Panc1 (cell line): ENCODE data around the gene C14orf132. TPM values are rescaled to one million over a fixed set of nuclear protein-coding genes. Genes with fewer than 3 reads are reported as not detected.

ENCODE experiments used
- ATAC-seq: fragments of 200-7000 bp; cut with Tn5 transposase; 2 replicates; pipeline ENCODE4 v1.9.1; 2020; ENCODE audit warnings: mild to moderate bottlenecking, moderate library complexity
- BruUV-seq: library from RNA; stranded (reverse); fragments of 400-500 nt; replicated peaks from 2 replicates; lab custom pipeline; 2021; lab: Mats Ljungman, UMichigan
- CTCF ChIA-PET: fragments of 300-600 bp; sonication (Branson Sonifier 250); formaldehyde crosslinking; loops from one replicate; lab custom pipeline; 2022; ENCODE audit warnings: antibody characterized with exemption; lab: Charles Lee
- POLR2A ChIA-PET: fragments of 300-600 bp; sonication (Branson Sonifier 250); formaldehyde crosslinking; loops from one replicate; lab custom pipeline; 2022; ENCODE audit warnings: antibody characterized with exemption; lab: Charles Lee
- DNase-seq: peaks from one replicate; pipeline ENCODE4 v3.0.0-alpha.2; 2010; ENCODE audit warnings: low read depth, low spot score
- H3K27ac ChIP-seq: 2 replicates; pipeline ENCODE4 v1.5.1; 2011; ENCODE audit warnings: mild to moderate bottlenecking, low read length, inconsistent platforms
- H3K27me3 ChIP-seq: fragments of 200-500 bp; sonication (Bioruptor generic); 2 replicates; pipeline ENCODE4 v1.6.0; 2014; ENCODE audit warnings: low read length, inconsistent platforms; ENCODE audit not compliant: control insufficient read depth, insufficient read depth
- H3K36me3 ChIP-seq: fragments of 200-500 bp; sonication (Bioruptor generic); 2 replicates; pipeline ENCODE4 v1.5.1; 2014; ENCODE audit warnings: inconsistent platforms, mild to moderate bottlenecking, low read length, moderate library complexity; ENCODE audit not compliant: control insufficient read depth, insufficient read depth
- H3K4me1 ChIP-seq: 2 replicates; pipeline ENCODE4 v1.5.1; 2011; ENCODE audit warnings: inconsistent platforms, mild to moderate bottlenecking, low read length, moderate library complexity; ENCODE audit not compliant: control insufficient read depth, insufficient read depth
- H3K4me3 ChIP-seq, 2 experiments: 2 replicates each; pipeline ENCODE4 v1.5.1; 2011 to 2012; ENCODE audit warnings: low read depth in 2 of 2, low read length in 2 of 2, mild to moderate bottlenecking in 2 of 2, inconsistent platforms in 1 of 2, moderate library complexity in 1 of 2
- H3K9me3 ChIP-seq: fragments of 200-500 bp; sonication (Bioruptor generic); 2 replicates; pipeline ENCODE4 v1.5.1; 2014; ENCODE audit warnings: low read depth, mild to moderate bottlenecking, inconsistent platforms, low read length, moderate library complexity; ENCODE audit not compliant: control insufficient read depth, insufficient read depth
- CTCF ChIP-seq: fragments of 450-650 bp; IDR thresholded peaks from 2 replicates; pipeline ENCODE4 v1.5.1; 2017; ENCODE audit warnings: mild to moderate bottlenecking
- POLR2AphosphoS5 ChIP-seq: IDR thresholded peaks from 2 replicates; pipeline ENCODE4 v1.6.1; 2012; ENCODE audit warnings: mild to moderate bottlenecking, low read depth, low read length, moderate library complexity
- REST ChIP-seq, 2 experiments: IDR thresholded peaks; 2 replicates each; pipeline ENCODE4 v1.6.1; 2011 to 2012; ENCODE audit warnings: low read depth in 2 of 2, control low read depth in 1 of 2, low read length in 1 of 2, mild to moderate bottlenecking in 1 of 2, moderate library complexity in 1 of 2; ENCODE audit not compliant: insufficient read depth in 1 of 2
- SIN3A ChIP-seq: IDR thresholded peaks from 2 replicates; pipeline ENCODE4 v1.6.1; 2012; ENCODE audit warnings: low read depth, mild to moderate bottlenecking, low read length, moderate library complexity, borderline replicate concordance; ENCODE audit not compliant: insufficient read depth
- TCF7L2 ChIP-seq: IDR thresholded peaks from 2 replicates; pipeline ENCODE4 v1.6.1; 2011; ENCODE audit warnings: mild to moderate bottlenecking, low read depth, low read length, inconsistent platforms
- in situ Hi-C: cut with HindIII; loops from 2 replicates; pipeline ENCODE4 v1.10.0; 2016; ENCODE audit warnings: low sequenced_read_pairs, low pct_unique_long_range_greater_than_20kb
- intact Hi-C: fragments of 100-400 bp; cut with micrococcal nuclease; formaldehyde crosslinking; loops from one replicate; pipeline ENCODE4 v1.10.0; 2022; ENCODE audit not compliant: unreplicated experiment
- total RNA-seq: library from RNA; stranded (reverse); gene quantifications from one replicate; pipeline ENCODE4 v1.2.1, GENCODE V29; 2021; ENCODE audit not compliant: unreplicated experiment

The C14orf132 gene
- total RNA-seq, 1 experiment from 2014 or later = 23.0 TPM

- no peak for TF ChIP-seq REST (IDR thresholded peaks at IDR 0.05; ENCODE audit: insufficient read depth in 1 of 2, low read depth in 2 of 2, low read length in 1 of 2)
- TF ChIP-seq TCF7L2 = no peak
- no peak for TF ChIP-seq CTCF
- TF ChIP-seq POLR2AphosphoS5 = no peak
- TF ChIP-seq SIN3A = no peak
- Histone ChIP-seq H3K9me3 (no peaks in the 10 kb centered on the region), H3K4me1 (peaks cover 7% of the 10 kb centered on the region; the same call in 1 of the 2 replicates), H3K27ac (no peak overlapping the region), H3K27me3 (no peaks in the 10 kb centered on the region), H3K36me3 (no peaks in the 10 kb centered on the region), H3K4me3 (no peak overlapping the region)
- in situ Hi-C loops = no loop called here
- intact Hi-C loops = no loop called here
- BruUV-seq = no TSS peak
- ChIA-PET POLR2A (no interaction called here), CTCF (no interaction called here)
- DNase-seq (no peak), ATAC-seq (no peak)
Measured at GRCh38 chr14:96081767-96082400, 42.7 kb downstream of the C14orf132 start.

GRCh38 chr14:96082420-96083300 lies 43.5 kb downstream of the C14orf132 start:
- ChIA-PET POLR2A (no interaction called here), CTCF (no interaction called here)
- H3K4me1 ChIP-seq = peaks cover 7% of the 10 kb centered on the region; the same call in 1 of the 2 replicates
- no peak for DNase-seq
- H3K9me3 ChIP-seq = no peaks in the 10 kb centered on the region
- in situ Hi-C loops = no loop called here
- H3K4me3 ChIP-seq = no peak overlapping the region
- BruUV-seq = no TSS peak
- no peak for TF ChIP-seq CTCF
- TF ChIP-seq POLR2AphosphoS5 = no peak
- no peak for TF ChIP-seq SIN3A
- TF ChIP-seq REST (IDR thresholded peaks at IDR 0.05; ENCODE audit: insufficient read depth in 1 of 2, low read depth in 2 of 2, low read length in 1 of 2) = no peak
- no peak for TF ChIP-seq TCF7L2
- ATAC-seq = no peak
- intact Hi-C loops = no loop called here
- no peaks in the 10 kb centered on the region for H3K27me3 ChIP-seq
- no peak overlapping the region for H3K27ac ChIP-seq
- H3K36me3 ChIP-seq = no peaks in the 10 kb centered on the region
